IMR-90 (cell line): Measurements from ENCODE around the gene TRMT11. TPM values are rescaled to one million over a fixed set of nuclear protein-coding genes. Genes with fewer than 3 reads are reported as not detected.

ENCODE experiments used
- ATAC-seq: fragments of 200-7000 bp; cut with Tn5 transposase; 2 replicates; pipeline ENCODE4 v1.9.1; 2020; ENCODE audit warnings: low read depth, mild to moderate bottlenecking, moderate library complexity
- BruUV-seq: library from RNA; stranded (reverse); fragments of 400-500 nt; replicated peaks from 2 replicates; lab custom pipeline; 2021; lab: Mats Ljungman, UMichigan
- CTCF ChIA-PET: fragments of 300-600 bp; formaldehyde crosslinking; extraction: SDS; loops from one replicate; lab custom pipeline; 2021; ENCODE audit warnings: antibody characterized with exemption; lab: Yijun Ruan, JAX
- POLR2A ChIA-PET: fragments of 300-600 bp; sonication (Branson Sonifier 250); formaldehyde crosslinking; loops from one replicate; lab custom pipeline; 2022; ENCODE audit warnings: antibody characterized with exemption; ENCODE audit not compliant: unreplicated experiment; lab: Charles Lee
- DNase-seq: peaks from one replicate; pipeline ENCODE4 v3.0.0; 2013
- H2AFZ ChIP-seq: replicated peaks from 2 replicates; pipeline ENCODE3; 2013; ENCODE audit warnings: low read length, mild to moderate bottlenecking; ENCODE audit not compliant: poor library complexity
- H2AK5ac ChIP-seq: 2 replicates; pipeline ENCODE4 v1.6.1; 2013; ENCODE audit warnings: low read depth, low read length, inconsistent platforms
- H2AK9ac ChIP-seq: replicated peaks from 2 replicates; pipeline ENCODE3; 2013; ENCODE audit warnings: mild to moderate bottlenecking, low read depth, low read length, moderate library complexity; ENCODE audit not compliant: poor library complexity
- H2BK120ac ChIP-seq: 2 replicates; pipeline ENCODE4 v1.6.1; 2013; ENCODE audit warnings: low read depth, low read length, inconsistent platforms
- H2BK15ac ChIP-seq: 3 replicates; pipeline ENCODE4 v1.6.1; 2013; ENCODE audit warnings: low read depth, low read length, inconsistent platforms
- H2BK20ac ChIP-seq: 2 replicates; pipeline ENCODE4 v1.6.1; 2013; ENCODE audit warnings: low read depth, mild to moderate bottlenecking, inconsistent platforms, low read length, moderate library complexity
- H2BK5ac ChIP-seq: 2 replicates; pipeline ENCODE4 v1.6.1; 2013; ENCODE audit warnings: mild to moderate bottlenecking, low read depth, low read length, inconsistent platforms; ENCODE audit not compliant: poor library complexity, severe bottlenecking
- H3K14ac ChIP-seq: replicated peaks from 2 replicates; pipeline ENCODE4 v1.6.1; 2013; ENCODE audit warnings: low read depth, low read length, inconsistent platforms
- H3K18ac ChIP-seq: 2 replicates; pipeline ENCODE4 v1.6.1; 2013; ENCODE audit warnings: low read depth, low read length, control low read depth
- H3K23ac ChIP-seq: 2 replicates; pipeline ENCODE4 v1.6.1; 2013; ENCODE audit warnings: low read depth, low read length, inconsistent platforms
- H3K27ac ChIP-seq: 2 replicates; pipeline ENCODE4 v1.5.1; 2013; ENCODE audit warnings: mild to moderate bottlenecking, control low read depth, low read length; ENCODE audit not compliant: insufficient read depth
- H3K27me3 ChIP-seq: 2 replicates; pipeline ENCODE4 v1.6.1; 2013; ENCODE audit warnings: low read length; ENCODE audit not compliant: control insufficient read depth, insufficient read depth
- H3K36me3 ChIP-seq: 2 replicates; pipeline ENCODE4 v1.6.1; 2013; ENCODE audit warnings: low read length, mixed read lengths; ENCODE audit not compliant: control insufficient read depth, insufficient read depth
- H3K4ac ChIP-seq: 2 replicates; pipeline ENCODE4 v1.6.1; 2013; ENCODE audit warnings: low read depth, low read length, inconsistent platforms
- H3K4me1 ChIP-seq: 2 replicates; pipeline ENCODE4 v1.6.1; 2013; ENCODE audit warnings: low read length, mixed read lengths; ENCODE audit not compliant: control insufficient read depth, insufficient read depth
- H3K4me2 ChIP-seq: 2 replicates; pipeline ENCODE4 v1.6.1; 2013; ENCODE audit warnings: low read depth, mild to moderate bottlenecking, control low read depth, low read length, moderate library complexity
- H3K4me3 ChIP-seq: 2 replicates; pipeline ENCODE4 v1.5.1; 2013; ENCODE audit warnings: low read depth, mild to moderate bottlenecking, control low read depth, low read length, moderate library complexity; ENCODE audit not compliant: insufficient read depth
- H3K56ac ChIP-seq: 2 replicates; pipeline ENCODE4 v1.6.1; 2013; ENCODE audit warnings: low read length, inconsistent platforms; ENCODE audit not compliant: insufficient read depth; ENCODE audit errors: extremely low read depth
- H3K79me1 ChIP-seq, 2 experiments: 2 replicates each; pipeline ENCODE4 v1.6.1; 2013; ENCODE audit warnings: low read length in 2 of 2, inconsistent platforms in 1 of 2, low read depth in 1 of 2
- H3K9ac ChIP-seq: 2 replicates; pipeline ENCODE4 v1.6.1; 2013; ENCODE audit warnings: low read depth, low read length, control low read depth
- H3K9me1 ChIP-seq: 2 replicates; pipeline ENCODE4 v1.6.1; 2013; ENCODE audit warnings: low read length, inconsistent platforms; ENCODE audit not compliant: insufficient read depth
- H3K9me3 ChIP-seq: 2 replicates; pipeline ENCODE4 v1.6.1; 2013; ENCODE audit warnings: low read length; ENCODE audit not compliant: control insufficient read depth, insufficient read depth
- H4K20me1 ChIP-seq: 2 replicates; pipeline ENCODE4 v1.6.1; 2013; ENCODE audit warnings: low read length, inconsistent platforms; ENCODE audit not compliant: insufficient read depth
- H4K5ac ChIP-seq: 2 replicates; pipeline ENCODE4 v1.6.1; 2013; ENCODE audit warnings: mild to moderate bottlenecking, low read depth, low read length, control low read depth
- H4K8ac ChIP-seq, 2 experiments: 2 replicates each; pipeline ENCODE4 v1.6.1; 2013; ENCODE audit warnings: low read depth in 2 of 2, low read length in 2 of 2, control low read depth in 1 of 2, inconsistent platforms in 1 of 2
- H4K91ac ChIP-seq: 2 replicates; pipeline ENCODE4 v1.6.1; 2013; ENCODE audit warnings: low read depth, low read length, inconsistent platforms; ENCODE audit not compliant: insufficient read depth
- BHLHE40 ChIP-seq: fragments of 150-350 bp; IDR thresholded peaks from 2 replicates; pipeline ENCODE4 v1.6.1; 2016; ENCODE audit warnings: mild to moderate bottlenecking, low read depth, low read length
- CEBPB ChIP-seq: IDR thresholded peaks from 2 replicates; pipeline ENCODE4 v1.6.1; 2012; ENCODE audit warnings: low read depth, low read length, improper control_type of control experiment
- CTCF ChIP-seq: conservative IDR thresholded peaks from 2 replicates; pipeline ENCODE4 v1.5.1; 2012; ENCODE audit warnings: mild to moderate bottlenecking, low read depth, low read length, improper control_type of control experiment
- ELK1 ChIP-seq: fragments of 150-350 bp; IDR thresholded peaks from 2 replicates; pipeline ENCODE4 v1.6.1; 2016; ENCODE audit warnings: low read depth, mild to moderate bottlenecking, low read length, moderate library complexity, borderline replicate concordance
- MAFK ChIP-seq: IDR thresholded peaks from 2 replicates; pipeline ENCODE4 v1.6.1; 2012; ENCODE audit warnings: low read depth, low read length, improper control_type of control experiment
- MAZ ChIP-seq: IDR thresholded peaks from 2 replicates; pipeline ENCODE4 v1.6.1; 2012; ENCODE audit warnings: low read depth, mild to moderate bottlenecking, low read length, improper control_type of control experiment, moderate library complexity, borderline replicate concordance
- MXI1 ChIP-seq: IDR thresholded peaks from 2 replicates; pipeline ENCODE4 v1.6.1; 2012; ENCODE audit warnings: low read depth, mild to moderate bottlenecking, low read length, moderate library complexity, borderline replicate concordance
- NFE2L2 ChIP-seq: fragments of 150-350 bp; IDR thresholded peaks from 2 replicates; pipeline ENCODE4 v1.6.1; 2016; ENCODE audit warnings: low read depth, mild to moderate bottlenecking, low read length
- POLR2A ChIP-seq: IDR thresholded peaks from 2 replicates; pipeline ENCODE4 v1.6.1; 2012; ENCODE audit warnings: mild to moderate bottlenecking, low read depth, low read length
- RAD21 ChIP-seq: IDR thresholded peaks from 2 replicates; pipeline ENCODE4 v1.6.1; 2012; ENCODE audit warnings: low read length, improper control_type of control experiment
- RCOR1 ChIP-seq: IDR thresholded peaks from 2 replicates; pipeline ENCODE4 v1.6.1; 2012; ENCODE audit warnings: mild to moderate bottlenecking, low read length, improper control_type of control experiment; ENCODE audit not compliant: insufficient replicate concordance
- RFX5 ChIP-seq: IDR thresholded peaks from 2 replicates; pipeline ENCODE4 v1.8.0; 2012; ENCODE audit warnings: low read depth, mild to moderate bottlenecking, low read length, moderate library complexity
- SMC3 ChIP-seq: fragments of 150-350 bp; IDR thresholded peaks from 2 replicates; pipeline ENCODE4 v1.6.1; 2016; ENCODE audit warnings: low read depth, mild to moderate bottlenecking, antibody characterized with exemption, low read length, moderate library complexity
- dilution Hi-C: fragments of 300-500 bp; cut with HindIII; formaldehyde crosslinking; loops from one replicate; pipeline ENCODE4 v1.14.3; 2018; ENCODE audit warnings: low sequenced_read_pairs; ENCODE audit not compliant: unreplicated experiment
- in situ Hi-C: fragments of 300-500 bp; cut with MboI; formaldehyde crosslinking; loops from 3 replicates; pipeline ENCODE4 v1.14.3; 2019; ENCODE audit warnings: low sequenced_read_pairs, inconsistent platforms, mixed read lengths
- intact Hi-C: fragments of 100-400 bp; cut with micrococcal nuclease; formaldehyde crosslinking; loops from 2 replicates; pipeline ENCODE4 v1.10.0; 2022
- polyA plus RNA-seq, 3 experiments: library from polyadenylated mRNA; depleted of rRNA; stranded (reverse); fragments of >200 nt; gene quantifications; 2 replicates each; pipeline ENCODE4 v1.2.3, GENCODE V29; 2012; ENCODE audit warnings: low replicate concordance in 1 of 3
- total RNA-seq: library from RNA; depleted of rRNA; stranded (reverse); fragments of >200 nt; gene quantifications from 2 replicates; pipeline ENCODE4 v1.2.3, GENCODE V29; 2012

Gene TRMT11
- total and polyA plus RNA-seq, 2 of the 4 experiments (the other 2 are of a cell fraction): 14.3 to 19.0 TPM

GRCh38 chr6:126038234-126038633 lies 51.9 kb downstream of the TRMT11 start:
- Histone ChIP-seq H3K9me1 (0 out of 2 replicates have a peak, but pooled peaks cover 3% of the 10 kb centered on the region), H3K4ac (no peak overlapping the region), H3K36me3 (no peaks in the 10 kb centered on the region; the same call in 1 of the 2 replicates), H3K4me1 (peaks cover 8% of the 10 kb centered on the region; the same call in 1 of the 2 replicates), H2BK5ac (no peak overlapping the region), H2BK20ac (no peak overlapping the region), H4K91ac (no peak overlapping the region), H3K9me3 (no peaks in the 10 kb centered on the region), H3K27ac (no peak overlapping the region), H4K20me1 (no peaks in the 10 kb centered on the region), H2AK9ac (no peak overlapping the region), H2AK5ac (no peak overlapping the region), H4K8ac (no peak overlapping the region), H3K79me1 (0 out of 4 replicates have a peak, but pooled peaks cover 0 to 3% of the 10 kb centered on the region in 2 experiments), H3K14ac (no peak overlapping the region), H3K4me3 (no peak overlapping the region), H3K18ac (no peak overlapping the region), H3K4me2 (no peak overlapping the region), H4K5ac (no peak overlapping the region), H3K27me3 (no peaks in the 10 kb centered on the region), H3K56ac (no peak overlapping the region), H3K23ac (no peak overlapping the region), H3K9ac (no peak overlapping the region), H2BK120ac (no peak overlapping the region), H2BK15ac (no peak overlapping the region), H2AFZ (no peak overlapping the region)
- DNase-seq (no peak), ATAC-seq (no peak)
- intact Hi-C loops (no loop called here), in situ Hi-C loops (loop anchor here (10.0 to 25.0 kb wide), 3 partner anchors 137 to 1074 kb away; partner anchors contain the start of genes CENPW and RSPO3), dilution Hi-C loops (no loop called here)
- CTCF ChIA-PET: no interaction called here
- POLR2A ChIA-PET: no interaction called here
- no TSS peak for BruUV-seq
- TF ChIP-seq ELK1: no peak
- TF ChIP-seq MAFK: no peak
- TF ChIP-seq CEBPB: no peak
- TF ChIP-seq POLR2A: no peak
- no peak for TF ChIP-seq MAZ
- no peak for TF ChIP-seq MXI1
- TF ChIP-seq RCOR1: no peak
- no peak for TF ChIP-seq CTCF
- no peak for TF ChIP-seq RAD21
- TF ChIP-seq RFX5: no peak
- no peak for TF ChIP-seq SMC3
- no peak for TF ChIP-seq BHLHE40
- no peak for TF ChIP-seq NFE2L2
